Endothelial cell of umbilical vein (primary cell): Measurements from ENCODE around the gene FABP1.

Source experiments
- CTCF ChIP-seq, 2 donors: IDR thresholded peaks; 1 replicate in 1 of 2; 2 replicates in 1 of 2; pipeline ENCODE4 v1.5.1; 2011; ENCODE audit warnings: low read length in 2 of 2, mild to moderate bottlenecking in 2 of 2, moderate library complexity in 2 of 2, control low read depth in 1 of 2, inconsistent platforms in 1 of 2, low read depth in 1 of 2; ENCODE audit not compliant: insufficient read depth in 1 of 2; ENCODE audit errors: extremely low read depth in 1 of 2
- FOS ChIP-seq: IDR thresholded peaks from 2 replicates; pipeline ENCODE4 v1.6.1; 2011; ENCODE audit warnings: mild to moderate bottlenecking, low read length, moderate library complexity, borderline replicate concordance; ENCODE audit not compliant: insufficient read depth
- MYC ChIP-seq: IDR thresholded peaks from one replicate; pipeline ENCODE4 v1.6.1; 2011; ENCODE audit warnings: mild to moderate bottlenecking, low read depth, low read length
- POLR2A ChIP-seq: IDR thresholded peaks from 2 replicates; pipeline ENCODE4 v1.6.1; 2012; ENCODE audit warnings: low read depth, mild to moderate bottlenecking, control low read depth, low read length
- POLR2AphosphoS5 ChIP-seq: IDR thresholded peaks from 2 replicates; pipeline ENCODE4 v1.6.1; 2012; ENCODE audit warnings: low read depth, mild to moderate bottlenecking, control low read depth, low read length, moderate library complexity; ENCODE audit not compliant: insufficient read depth

GRCh38 chr2:88122141-88122884, 5.5 kb downstream of the FABP1 start:
- no peak for TF ChIP-seq FOS
- no peak for TF ChIP-seq CTCF (IDR thresholded peaks at IDR 0.05; ENCODE audit: extremely low read depth in 1 of 2, insufficient read depth in 1 of 2, low read depth in 1 of 2, low read length in 2 of 2)
- no peak for TF ChIP-seq POLR2A
- TF ChIP-seq POLR2AphosphoS5, result no peak
- no peak for TF ChIP-seq MYC
